ENCODE data around the gene PPFIBP1. TPM values are rescaled to one million over a fixed set of nuclear protein-coding genes. Genes with fewer than 3 reads are reported as not detected.

Gene PPFIBP1
- total and polyA plus RNA-seq, 2 of the 8 experiments (the other 6 are each of a cell fraction or from before 2014, with no cell fraction given): 7.7 to 31.3 TPM

GRCh38 chr12:27703720-27704452 lies 179.9 kb downstream of the PPFIBP1 start (continued):
- peak; percentile 99 for TF ChIP-seq TEAD4 (IDR thresholded peaks at IDR 0.05; ENCODE audit: low read depth, low read length)
- peak in 1 of 2 experiments; percentile 64; a peak in 1 of 4 replicates for TF ChIP-seq HDAC2 (IDR thresholded peaks at IDR 0.05; ENCODE audit: borderline replicate concordance in 1 of 2, low read depth in 2 of 2, low read length in 2 of 2)
- no peak for TF ChIP-seq ATF2 (IDR thresholded peaks at IDR 0.05; ENCODE audit: low read length)
- peak in 2 of 3 experiments; percentile 69 to 92; a peak in 3 of 4 replicates for TF ChIP-seq CTCF (IDR thresholded peaks at IDR 0.05; ENCODE audit: control extremely low read depth in 1 of 3, insufficient read depth in 1 of 3, low read depth in 1 of 3, low read length in 3 of 3)
- no peak for TF ChIP-seq JUND (IDR thresholded peaks at IDR 0.05; ENCODE audit: low read length)
- TF ChIP-seq SP4 (IDR thresholded peaks at IDR 0.05; ENCODE audit: low read length): no peak
- TF ChIP-seq TCF12 (IDR thresholded peaks at IDR 0.05; ENCODE audit: low read depth, low read length): no peak
- 0 out of 2 replicates have a peak, but pooled peaks have one; percentile 19 for TF ChIP-seq CREB1 (IDR thresholded peaks at IDR 0.05)
- TF ChIP-seq SIX5 (IDR thresholded peaks at IDR 0.05; ENCODE audit: low read depth, low read length): no peak
- no peak for TF ChIP-seq BRCA1 (IDR thresholded peaks at IDR 0.05; ENCODE audit: low read depth, low read length)
- TF ChIP-seq GABPA (IDR thresholded peaks at IDR 0.05; ENCODE audit: borderline replicate concordance, insufficient read depth, low read length): no peak
- TF ChIP-seq CBX8 (IDR thresholded peaks at IDR 0.05; ENCODE audit: borderline replicate concordance, low read depth, low read length): no peak
- TF ChIP-seq TAF1 (IDR thresholded peaks at IDR 0.05; ENCODE audit: low read depth, low read length): no peak
- TF ChIP-seq MAFK (IDR thresholded peaks at IDR 0.05; ENCODE audit: low read depth, low read length): no peak
- TF ChIP-seq BCL11A (IDR thresholded peaks at IDR 0.05; ENCODE audit: low read depth in 2 of 2, low read length in 2 of 2): no peak
- TF ChIP-seq PHF8 (conservative IDR thresholded peaks at IDR 0.05; ENCODE audit: low read depth, low read length): no peak
- TF ChIP-seq RXRA (IDR thresholded peaks at IDR 0.05; ENCODE audit: insufficient read depth, low read depth, low read length): no peak
- no peak for TF ChIP-seq KDM4A (IDR thresholded peaks at IDR 0.05; ENCODE audit: low read depth, low read length, severe bottlenecking)
- peak; percentile 23 for TF ChIP-seq NANOG (IDR thresholded peaks at IDR 0.05; ENCODE audit: insufficient read depth, low read depth, low read length, poor library complexity, severe bottlenecking)

Data from H1 (cell line).